Stimulated activated CD4-positive, alpha-beta T cell treated with anti-CD3 and anti-CD28 coated beads, TNF-alpha, amount 100 ng/mL, for 24 hours (primary cell): Measurements from ENCODE around the gene ZNF285.
"Not testable (repeated sequence)": the region's sequence is repeated elsewhere in the genome, so short reads cannot be mapped to it uniquely, and the experiment has no call there.

Experiments used
- DNase-seq, 3 experiments: peaks; one replicate each; pipeline ENCODE4 v3.0.0-alpha.2; 2020; ENCODE audit warnings: low read depth in 3 of 3

ZNF285 gene

GRCh38 chr19:44401139-44402115 lies at the start of gene ZNF285:
ZNF285 (minus strand) TSS chr19:44401608; CDS start chr19:44397213, 4,395 bp downstream.
- DNase-seq = peak; percentile 50 to 79 (median 54)

- DNase-seq = peak; percentile 46 to 76 (median 53)
These were observed 46.7 kb upstream of the ZNF285 start, which contains the start of gene ZNF229 for GRCh38 chr19:44447916-44448674. ZNF229 (minus strand) TSS chr19:44448472; CDS start chr19:44442847, 5,625 bp downstream.

- no peak for DNase-seq
These were observed 37.0 kb upstream of the ZNF285 start for GRCh38 chr19:44438441-44438840.

GRCh38 chr19:44435441-44435840 lies 34.0 kb upstream of the ZNF285 start:
- no peak for DNase-seq

GRCh38 chr19:44430956-44431355 lies 29.5 kb upstream of the ZNF285 start:
- DNase-seq = no peak

- not testable (repeated sequence) for DNase-seq
These were observed 14.1 kb upstream of the ZNF285 start for GRCh38 chr19:44415553-44415952.

GRCh38 chr19:44389268-44389667 lies 12.1 kb downstream of the ZNF285 start:
- DNase-seq = not testable (repeated sequence)

GRCh38 chr19:44374789-44375188 lies 26.6 kb downstream of the ZNF285 start:
- DNase-seq = no peak

- DNase-seq = no peak
These were observed 29.5 kb downstream of the ZNF285 start for GRCh38 chr19:44371815-44372480.

GRCh38 chr19:44367024-44367423 lies 34.4 kb downstream of the ZNF285 start:
- no peak for DNase-seq

- peak in 1 of 3 experiments; percentile 7 for DNase-seq
These were observed 44.9 kb downstream of the ZNF285 start, which contains the start of gene ZNF112 for GRCh38 chr19:44356383-44357111. ZNF112 (minus strand) TSS chr19:44356680; CDS start chr19:44340539, 16,141 bp downstream.

- no peak for DNase-seq
These were observed 54.9 kb downstream of the ZNF285 start for GRCh38 chr19:44346556-44346955.

- no peak for DNase-seq
These were observed 55.4 kb downstream of the ZNF285 start for GRCh38 chr19:44345959-44346358.

- DNase-seq = no peak
These were observed 57.2 kb downstream of the ZNF285 start for GRCh38 chr19:44344255-44344654.

- DNase-seq = no peak
These were observed 59.6 kb downstream of the ZNF285 start for GRCh38 chr19:44341794-44342193.

- DNase-seq = not testable (repeated sequence)
These were observed 66.8 kb downstream of the ZNF285 start for GRCh38 chr19:44334639-44335038.
